Measurements from ENCODE around the gene CIZ1. TPM values are rescaled to one million over a fixed set of nuclear protein-coding genes. Genes with fewer than 3 reads are reported as not detected.
A peak's percentile ranks its signal among the peaks of the same experiment; 100 is the strongest.

Gene CIZ1
- total and polyA plus RNA-seq, 9 of the 15 experiments (the other 6 are each of a cell fraction or from before 2014, with no cell fraction given): 6.6 to 329 (median 87.8) TPM

- TF ChIP-seq ZBTB40 (IDR thresholded peaks at IDR 0.05): no peak
- TF ChIP-seq ZBTB40 (CRISPR knock-in tag; IDR thresholded peaks at IDR 0.05): no peak
- TF ChIP-seq EZH2 (IDR thresholded peaks at IDR 0.05; ENCODE audit: borderline replicate concordance, low read depth, low read length): no peak
- TF ChIP-seq MED1 (CRISPR knock-in tag; IDR thresholded peaks at IDR 0.05; ENCODE audit: borderline replicate concordance): 0 out of 2 replicates have a peak, but pooled peaks have one; percentile 66
- TF ChIP-seq RBM22 (IDR thresholded peaks at IDR 0.05; ENCODE audit: low read depth, low read length, poor library complexity, severe bottlenecking): peak; percentile 30
- TF ChIP-seq SRSF3 (IDR thresholded peaks at IDR 0.05; ENCODE audit: insufficient read depth, low read length): 0 out of 2 replicates have a peak, but pooled peaks have one; percentile 12
- no peak for TF ChIP-seq MTA1 (IDR thresholded peaks at IDR 0.05; ENCODE audit: borderline replicate concordance)
- TF ChIP-seq E4F1 (CRISPR knock-in tag; IDR thresholded peaks at IDR 0.05; ENCODE audit: borderline replicate concordance): no peak
- TF ChIP-seq ESRRA (IDR thresholded peaks at IDR 0.05; ENCODE audit: borderline replicate concordance, low read depth): peak; percentile 7; the same call in 1 of the 2 replicates
- TF ChIP-seq TAF1 (IDR thresholded peaks at IDR 0.05; ENCODE audit: control insufficient read depth, extremely low read depth, insufficient read depth, low read length, severe bottlenecking): peak; percentile 44
- no peak for TF ChIP-seq SNAPC5 (CRISPR knock-in tag; IDR thresholded peaks at IDR 0.05)
- TF ChIP-seq TEAD2 (tag; IDR thresholded peaks at IDR 0.05): no peak
- TF ChIP-seq STAT5B (CRISPR knock-in tag; IDR thresholded peaks at IDR 0.05): no peak
Observed at GRCh38 chr9:128127568-128127989, 63.8 kb downstream of the CIZ1 start, which contains the start of gene PTGES2 (continued).

All from K562 (cell line).